Stimulated activated CD4-positive, alpha-beta T cell treated with anti-CD3 and anti-CD28 coated beads, Interleukin-1b, Interleukin-23, amount 100 ng/mL, for 1 hour (primary cell): ENCODE measurements around the gene ZNF282.

Source experiments
- DNase-seq, 2 donors: peaks; one replicate each; pipeline ENCODE4 v3.0.0-alpha.2; 2020; ENCODE audit warnings: low read depth in 2 of 2

The ZNF282 gene

GRCh38 chr7:149191851-149192250, 3.5 kb upstream of the ZNF282 start:
- no peak for DNase-seq

GRCh38 chr7:149194799-149195179, 557 bp upstream of the ZNF282 start:
- no peak for DNase-seq

GRCh38 chr7:149196151-149196704, 882 bp downstream of the ZNF282 start:
- no peak for DNase-seq

GRCh38 chr7:149196705-149197171, 1.4 kb downstream of the ZNF282 start:
- DNase-seq, result no peak

GRCh38 chr7:149197675-149198074, 2.3 kb downstream of the ZNF282 start:
- DNase-seq, result no peak

- no peak for DNase-seq
Measured at GRCh38 chr7:149198161-149198816, 2.9 kb downstream of the ZNF282 start.

- no peak for DNase-seq
Measured at GRCh38 chr7:149199234-149199995, 4.1 kb downstream of the ZNF282 start.

GRCh38 chr7:149202831-149203231, 7.5 kb downstream of the ZNF282 start:
- no peak for DNase-seq

- no peak for DNase-seq
Measured at GRCh38 chr7:149205690-149206381, 10.5 kb downstream of the ZNF282 start.

- DNase-seq, result no peak
Measured at GRCh38 chr7:149207324-149208035, 12.1 kb downstream of the ZNF282 start.

GRCh38 chr7:149209518-149210269, 14.3 kb downstream of the ZNF282 start:
- DNase-seq, result peak; percentile 12 to 58

- DNase-seq, result no peak
Measured at GRCh38 chr7:149210551-149210950, 15.2 kb downstream of the ZNF282 start.

GRCh38 chr7:149214020-149214720, 18.8 kb downstream of the ZNF282 start:
- DNase-seq, result no peak

GRCh38 chr7:149216402-149216801, 21.1 kb downstream of the ZNF282 start:
- DNase-seq, result no peak

- no peak for DNase-seq
Measured at GRCh38 chr7:149217570-149217969, 22.2 kb downstream of the ZNF282 start.

GRCh38 chr7:149218469-149219420, 23.4 kb downstream of the ZNF282 start:
- no peak for DNase-seq

- DNase-seq, result no peak
Measured at GRCh38 chr7:149220534-149220933, 25.2 kb downstream of the ZNF282 start.

- no peak for DNase-seq
Measured at GRCh38 chr7:149223176-149223575, 27.8 kb downstream of the ZNF282 start.

- no peak for DNase-seq
Measured at GRCh38 chr7:149223761-149224160, 28.4 kb downstream of the ZNF282 start.
